ENCODE results near the gene EPM2A.

DNA sequence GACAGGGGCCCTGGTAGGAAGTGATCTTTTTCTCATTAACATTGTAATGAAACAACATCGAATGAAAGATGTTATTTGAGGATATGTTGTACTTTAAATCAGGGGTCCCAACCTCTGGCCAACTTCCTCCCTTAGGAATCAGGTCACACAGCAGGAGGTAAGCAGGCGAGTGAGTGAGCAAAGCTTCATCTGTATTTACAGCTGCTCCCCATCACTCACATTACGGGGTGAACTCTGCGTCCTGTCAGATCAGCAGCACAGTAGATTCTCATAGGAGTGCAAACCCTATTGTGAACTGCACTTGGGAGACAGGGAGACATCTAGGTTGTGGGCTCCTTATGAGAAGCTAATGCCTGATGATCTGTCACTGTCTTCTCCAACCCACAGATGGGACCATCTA is 19.9 kb downstream of the EPM2A start:
- TF ChIP-seq POLR2AphosphoS5 (IDR thresholded peaks at IDR 0.05; ENCODE audit: low read depth, low read length): no peak
- TF ChIP-seq TAF1 (IDR thresholded peaks at IDR 0.05; ENCODE audit: low read depth, low read length): no peak

Data from GM12891 (cell line).